GM23338 (cell line): Measurements from ENCODE around the gene MYO5A. TPM values are rescaled to one million over a fixed set of nuclear protein-coding genes. Genes with fewer than 3 reads are reported as not detected.

ENCODE experiments used
- ATAC-seq: fragments of 200-7000 bp; cut with Tn5 transposase; 3 replicates; pipeline ENCODE4 v1.9.1; 2020
- DNase-seq: peaks from one replicate; pipeline ENCODE4 v3.0.0-alpha.2; 2015; ENCODE audit warnings: low spot score
- H2AFZ ChIP-seq: fragments of 200-600 bp; sonication (generic); 2 replicates; pipeline ENCODE4 v1.8.0; 2016; ENCODE audit warnings: antibody characterized with exemption, mild to moderate bottlenecking, moderate library complexity
- H3F3A ChIP-seq: fragments of 200-600 bp; sonication (generic); replicated peaks from 2 replicates; pipeline ENCODE4 v1.8.0; 2017; ENCODE audit warnings: antibody characterized with exemption, mixed run types, low read depth
- H3K27ac ChIP-seq: fragments of 200-600 bp; sonication (generic); 2 replicates; pipeline ENCODE4 v1.6.1; 2016; ENCODE audit warnings: low read depth
- H3K27me3 ChIP-seq: fragments of 200-600 bp; sonication (generic); 2 replicates; pipeline ENCODE4 v1.8.0; 2016; ENCODE audit warnings: mild to moderate bottlenecking, mixed run types, moderate library complexity; ENCODE audit not compliant: insufficient read depth
- H3K36me3 ChIP-seq: fragments of 200-600 bp; sonication (generic); 2 replicates; pipeline ENCODE4 v1.8.0; 2016; ENCODE audit warnings: mild to moderate bottlenecking; ENCODE audit not compliant: insufficient read depth
- H3K4me1 ChIP-seq: fragments of 200-600 bp; sonication (generic); 2 replicates; pipeline ENCODE4 v1.8.0; 2016; ENCODE audit warnings: mild to moderate bottlenecking, moderate library complexity; ENCODE audit not compliant: insufficient read depth
- H3K4me2 ChIP-seq: fragments of 200-600 bp; sonication (generic); 2 replicates; pipeline ENCODE4 v1.7.1; 2017; ENCODE audit warnings: mixed run types
- H3K4me3 ChIP-seq: fragments of 200-600 bp; sonication (generic); 2 replicates; pipeline ENCODE4 v1.6.1; 2016; ENCODE audit warnings: mixed run types
- H3K79me2 ChIP-seq: fragments of 200-600 bp; sonication (generic); replicated peaks from 2 replicates; pipeline ENCODE4 v1.8.0; 2017; ENCODE audit warnings: mild to moderate bottlenecking; ENCODE audit not compliant: insufficient read depth
- H3K9me2 ChIP-seq: fragments of 200-600 bp; sonication (generic); 2 replicates; pipeline ENCODE4 v1.8.0; 2017; ENCODE audit not compliant: insufficient read depth
- H4K20me1 ChIP-seq: fragments of 200-600 bp; sonication (generic); replicated peaks from 2 replicates; pipeline ENCODE4 v1.8.0; 2017; ENCODE audit warnings: mild to moderate bottlenecking; ENCODE audit not compliant: insufficient read depth
- H3K27ac Mint-ChIP-seq: 2 replicates; pipeline ENCODE4 v1.8.0; 2020; ENCODE audit warnings: inconsistent platforms, mild to moderate bottlenecking, moderate library complexity, mixed read lengths
- H3K27me3 Mint-ChIP-seq: 3 replicates; pipeline ENCODE4 v1.8.0; 2022; ENCODE audit warnings: low read depth, mild to moderate bottlenecking, moderate library complexity, mixed read lengths, inconsistent platforms; ENCODE audit not compliant: insufficient read depth, poor library complexity
- H3K36me3 Mint-ChIP-seq: 3 replicates; pipeline ENCODE4 v1.8.0; 2021; ENCODE audit warnings: low read depth, mild to moderate bottlenecking, inconsistent platforms, moderate library complexity, mixed read lengths
- H3K4me1 Mint-ChIP-seq: 3 replicates; pipeline ENCODE4 v1.8.0; 2020; ENCODE audit warnings: mild to moderate bottlenecking, inconsistent platforms, mixed read lengths
- H3K4me3 Mint-ChIP-seq: 3 replicates; pipeline ENCODE4 v1.8.0; 2021; ENCODE audit warnings: moderate library complexity, mild to moderate bottlenecking, inconsistent platforms, mixed read lengths
- H3K9me3 Mint-ChIP-seq: 3 replicates; pipeline ENCODE4 v1.8.0; 2020; ENCODE audit warnings: moderate library complexity, mild to moderate bottlenecking, inconsistent platforms, mixed read lengths
- EZH2phosphoT487 ChIP-seq: fragments of 200-600 bp; sonication (generic); IDR thresholded peaks from one replicate; pipeline ENCODE4 v1.8.1; 2018; ENCODE audit warnings: antibody characterized with exemption; ENCODE audit not compliant: unreplicated experiment
- JUNB ChIP-seq: IDR thresholded peaks from one replicate; pipeline ENCODE4 v1.6.1; 2016; ENCODE audit warnings: antibody characterized with exemption; ENCODE audit not compliant: unreplicated experiment
- ZNF331 ChIP-seq: fragments of 250-450 bp; sonication (Bioruptor Pico); IDR thresholded peaks from 2 replicates; pipeline ENCODE4 v1.5.0; 2020; ENCODE audit warnings: low read depth, mild to moderate bottlenecking, moderate library complexity
- polyA plus RNA-seq: library from polyadenylated mRNA; unstranded; fragments of >200 nt; fragmentation: Nextera tagmentation; extraction: Ambion mirVana; gene quantifications from 2 replicates; pipeline ENCODE4 v1.2.1, GENCODE V29; 2016
- total RNA-seq: library from RNA; depleted of rRNA; stranded (reverse); fragments of >200 nt; shearing (Covaris generic); gene quantifications from 2 replicates; pipeline ENCODE4 v1.2.3, GENCODE V29; 2014
- TF ChIP-seq, protein P1 (sequence below), 2 experiments: fragments of 200-600 bp in 1 of 2; sonication (generic) in 1 of 2; conservative IDR thresholded peaks; 2 replicates each; pipeline versions ENCODE4 v1.5.1 to v1.6.1; 2016 to 2017; ENCODE audit warnings: antibody characterized with exemption in 2 of 2, low read depth in 2 of 2, mild to moderate bottlenecking in 2 of 2, moderate library complexity in 1 of 2
- TF ChIP-seq, protein P2 (sequence below): fragments of 250-450 bp; sonication (Bioruptor Pico); IDR thresholded peaks from 2 replicates; pipeline ENCODE4 v1.5.0; 2020; ENCODE audit warnings: mild to moderate bottlenecking, moderate library complexity
- TF ChIP-seq, protein P3 (sequence below): IDR thresholded peaks from one replicate; pipeline ENCODE4 v1.6.1; 2018; ENCODE audit warnings: antibody characterized with exemption; ENCODE audit not compliant: unreplicated experiment

The MYO5A gene
- total and polyA plus RNA-seq, 2 experiments from 2014 or later: 5.7 to 31.8 TPM

DNA sequence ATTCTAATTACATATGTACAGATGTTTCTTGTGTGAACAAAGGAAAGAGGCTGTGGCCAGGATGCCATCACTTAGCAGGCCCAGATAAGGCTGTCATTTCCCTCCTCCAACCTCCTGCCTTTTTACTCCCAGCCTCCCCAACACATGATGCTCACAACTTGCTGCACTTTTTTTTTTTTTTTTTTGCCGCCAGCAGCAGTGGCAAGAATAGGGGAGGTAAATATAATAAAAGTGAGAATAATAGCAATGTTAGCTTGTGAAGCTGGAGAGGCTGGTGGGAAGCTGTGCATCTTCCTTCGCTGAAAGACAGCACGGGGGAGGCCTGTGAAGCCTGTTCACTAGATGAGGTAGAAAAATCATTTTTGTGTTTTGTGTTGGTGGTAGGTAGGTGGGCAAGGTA lies 190.6 kb downstream of the MYO5A start:
- Histone ChIP-seq H3K27me3 (no peaks in the 10 kb centered on the region), H3K27ac (peak overlapping the region; percentile 71; the same call in 1 of the 2 replicates), H3K4me2 (peak overlapping the region; percentile 59), H3K79me2 (no peaks in the 10 kb centered on the region), H3K36me3 (no peaks in the 10 kb centered on the region), H3K9me2 (no peaks in the 10 kb centered on the region), H4K20me1 (no peaks in the 10 kb centered on the region), H2AFZ (no peak overlapping the region), H3K4me1 (peaks cover 51% of the 10 kb centered on the region), H3F3A (no peaks in the 10 kb centered on the region), H3K4me3 (peak overlapping the region; percentile 14; the same call in 1 of the 2 replicates)
- H3K27ac Mint-ChIP-seq: peak overlapping the region; percentile 37
- H3K36me3 Mint-ChIP-seq: peaks cover 5% of the 10 kb centered on the region; the same call in 1 of the 3 replicates
- H3K4me3 Mint-ChIP-seq: peak overlapping the region; percentile 14; the same call in 2 of the 3 replicates
- H3K9me3 Mint-ChIP-seq: no peaks in the 10 kb centered on the region
- DNase-seq (peak; percentile 27), ATAC-seq (peak; percentile 29; the same call in 1 of the 3 replicates)
- H3K27me3 Mint-ChIP-seq: no peaks in the 10 kb centered on the region
- peaks cover 49% of the 10 kb centered on the region for H3K4me1 Mint-ChIP-seq
- TF ChIP-seq, protein P1, sequence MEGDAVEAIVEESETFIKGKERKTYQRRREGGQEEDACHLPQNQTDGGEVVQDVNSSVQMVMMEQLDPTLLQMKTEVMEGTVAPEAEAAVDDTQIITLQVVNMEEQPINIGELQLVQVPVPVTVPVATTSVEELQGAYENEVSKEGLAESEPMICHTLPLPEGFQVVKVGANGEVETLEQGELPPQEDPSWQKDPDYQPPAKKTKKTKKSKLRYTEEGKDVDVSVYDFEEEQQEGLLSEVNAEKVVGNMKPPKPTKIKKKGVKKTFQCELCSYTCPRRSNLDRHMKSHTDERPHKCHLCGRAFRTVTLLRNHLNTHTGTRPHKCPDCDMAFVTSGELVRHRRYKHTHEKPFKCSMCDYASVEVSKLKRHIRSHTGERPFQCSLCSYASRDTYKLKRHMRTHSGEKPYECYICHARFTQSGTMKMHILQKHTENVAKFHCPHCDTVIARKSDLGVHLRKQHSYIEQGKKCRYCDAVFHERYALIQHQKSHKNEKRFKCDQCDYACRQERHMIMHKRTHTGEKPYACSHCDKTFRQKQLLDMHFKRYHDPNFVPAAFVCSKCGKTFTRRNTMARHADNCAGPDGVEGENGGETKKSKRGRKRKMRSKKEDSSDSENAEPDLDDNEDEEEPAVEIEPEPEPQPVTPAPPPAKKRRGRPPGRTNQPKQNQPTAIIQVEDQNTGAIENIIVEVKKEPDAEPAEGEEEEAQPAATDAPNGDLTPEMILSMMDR (conservative IDR thresholded peaks at IDR 0.05; ENCODE audit: low read depth in 2 of 2): no peak
- no peak for TF ChIP-seq JUNB
- no peak for TF ChIP-seq EZH2phosphoT487
- TF ChIP-seq ZNF331 (CRISPR knock-in tag): no peak

DNA sequence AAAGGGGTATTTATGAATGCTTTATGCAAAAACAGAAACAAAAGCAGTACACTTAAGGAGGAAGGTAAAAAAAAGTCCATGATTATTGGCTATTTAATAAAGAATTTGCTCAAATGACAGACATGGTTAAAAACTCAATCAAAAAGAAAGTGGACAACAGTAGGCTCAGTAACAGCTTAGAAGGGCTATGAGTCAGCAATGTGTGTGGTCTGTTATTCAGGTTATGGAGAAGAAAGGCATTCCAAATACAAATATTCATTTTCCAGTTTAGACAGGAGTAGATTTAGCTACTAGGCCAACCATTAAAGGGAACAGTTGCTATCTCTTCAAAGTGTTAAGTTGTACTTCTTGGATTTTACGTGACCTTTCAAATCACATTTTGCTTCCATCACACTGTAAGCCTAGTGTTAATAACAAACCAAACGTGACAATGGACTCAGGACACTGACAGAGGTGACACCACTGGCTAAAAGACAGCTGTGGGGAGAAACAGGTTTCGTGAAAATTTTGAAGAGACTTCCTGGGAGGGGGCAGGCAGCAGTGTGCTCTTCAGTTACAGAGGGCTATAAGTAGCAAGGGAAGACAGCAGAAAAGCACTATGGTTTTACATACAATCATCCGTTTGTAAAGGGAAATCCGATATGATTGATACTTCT lies 191.4 kb downstream of the MYO5A start:
- H3K4me1 ChIP-seq: peaks cover 51% of the 10 kb centered on the region
- H3K9me3 Mint-ChIP-seq: no peaks in the 10 kb centered on the region
- H4K20me1 ChIP-seq: no peaks in the 10 kb centered on the region
- H3K4me2 ChIP-seq: peak overlapping the region; percentile 13; the same call in 1 of the 2 replicates
- H3F3A ChIP-seq: no peaks in the 10 kb centered on the region
- no peaks in the 10 kb centered on the region for H3K27me3 Mint-ChIP-seq
- TF ChIP-seq, protein P2, sequence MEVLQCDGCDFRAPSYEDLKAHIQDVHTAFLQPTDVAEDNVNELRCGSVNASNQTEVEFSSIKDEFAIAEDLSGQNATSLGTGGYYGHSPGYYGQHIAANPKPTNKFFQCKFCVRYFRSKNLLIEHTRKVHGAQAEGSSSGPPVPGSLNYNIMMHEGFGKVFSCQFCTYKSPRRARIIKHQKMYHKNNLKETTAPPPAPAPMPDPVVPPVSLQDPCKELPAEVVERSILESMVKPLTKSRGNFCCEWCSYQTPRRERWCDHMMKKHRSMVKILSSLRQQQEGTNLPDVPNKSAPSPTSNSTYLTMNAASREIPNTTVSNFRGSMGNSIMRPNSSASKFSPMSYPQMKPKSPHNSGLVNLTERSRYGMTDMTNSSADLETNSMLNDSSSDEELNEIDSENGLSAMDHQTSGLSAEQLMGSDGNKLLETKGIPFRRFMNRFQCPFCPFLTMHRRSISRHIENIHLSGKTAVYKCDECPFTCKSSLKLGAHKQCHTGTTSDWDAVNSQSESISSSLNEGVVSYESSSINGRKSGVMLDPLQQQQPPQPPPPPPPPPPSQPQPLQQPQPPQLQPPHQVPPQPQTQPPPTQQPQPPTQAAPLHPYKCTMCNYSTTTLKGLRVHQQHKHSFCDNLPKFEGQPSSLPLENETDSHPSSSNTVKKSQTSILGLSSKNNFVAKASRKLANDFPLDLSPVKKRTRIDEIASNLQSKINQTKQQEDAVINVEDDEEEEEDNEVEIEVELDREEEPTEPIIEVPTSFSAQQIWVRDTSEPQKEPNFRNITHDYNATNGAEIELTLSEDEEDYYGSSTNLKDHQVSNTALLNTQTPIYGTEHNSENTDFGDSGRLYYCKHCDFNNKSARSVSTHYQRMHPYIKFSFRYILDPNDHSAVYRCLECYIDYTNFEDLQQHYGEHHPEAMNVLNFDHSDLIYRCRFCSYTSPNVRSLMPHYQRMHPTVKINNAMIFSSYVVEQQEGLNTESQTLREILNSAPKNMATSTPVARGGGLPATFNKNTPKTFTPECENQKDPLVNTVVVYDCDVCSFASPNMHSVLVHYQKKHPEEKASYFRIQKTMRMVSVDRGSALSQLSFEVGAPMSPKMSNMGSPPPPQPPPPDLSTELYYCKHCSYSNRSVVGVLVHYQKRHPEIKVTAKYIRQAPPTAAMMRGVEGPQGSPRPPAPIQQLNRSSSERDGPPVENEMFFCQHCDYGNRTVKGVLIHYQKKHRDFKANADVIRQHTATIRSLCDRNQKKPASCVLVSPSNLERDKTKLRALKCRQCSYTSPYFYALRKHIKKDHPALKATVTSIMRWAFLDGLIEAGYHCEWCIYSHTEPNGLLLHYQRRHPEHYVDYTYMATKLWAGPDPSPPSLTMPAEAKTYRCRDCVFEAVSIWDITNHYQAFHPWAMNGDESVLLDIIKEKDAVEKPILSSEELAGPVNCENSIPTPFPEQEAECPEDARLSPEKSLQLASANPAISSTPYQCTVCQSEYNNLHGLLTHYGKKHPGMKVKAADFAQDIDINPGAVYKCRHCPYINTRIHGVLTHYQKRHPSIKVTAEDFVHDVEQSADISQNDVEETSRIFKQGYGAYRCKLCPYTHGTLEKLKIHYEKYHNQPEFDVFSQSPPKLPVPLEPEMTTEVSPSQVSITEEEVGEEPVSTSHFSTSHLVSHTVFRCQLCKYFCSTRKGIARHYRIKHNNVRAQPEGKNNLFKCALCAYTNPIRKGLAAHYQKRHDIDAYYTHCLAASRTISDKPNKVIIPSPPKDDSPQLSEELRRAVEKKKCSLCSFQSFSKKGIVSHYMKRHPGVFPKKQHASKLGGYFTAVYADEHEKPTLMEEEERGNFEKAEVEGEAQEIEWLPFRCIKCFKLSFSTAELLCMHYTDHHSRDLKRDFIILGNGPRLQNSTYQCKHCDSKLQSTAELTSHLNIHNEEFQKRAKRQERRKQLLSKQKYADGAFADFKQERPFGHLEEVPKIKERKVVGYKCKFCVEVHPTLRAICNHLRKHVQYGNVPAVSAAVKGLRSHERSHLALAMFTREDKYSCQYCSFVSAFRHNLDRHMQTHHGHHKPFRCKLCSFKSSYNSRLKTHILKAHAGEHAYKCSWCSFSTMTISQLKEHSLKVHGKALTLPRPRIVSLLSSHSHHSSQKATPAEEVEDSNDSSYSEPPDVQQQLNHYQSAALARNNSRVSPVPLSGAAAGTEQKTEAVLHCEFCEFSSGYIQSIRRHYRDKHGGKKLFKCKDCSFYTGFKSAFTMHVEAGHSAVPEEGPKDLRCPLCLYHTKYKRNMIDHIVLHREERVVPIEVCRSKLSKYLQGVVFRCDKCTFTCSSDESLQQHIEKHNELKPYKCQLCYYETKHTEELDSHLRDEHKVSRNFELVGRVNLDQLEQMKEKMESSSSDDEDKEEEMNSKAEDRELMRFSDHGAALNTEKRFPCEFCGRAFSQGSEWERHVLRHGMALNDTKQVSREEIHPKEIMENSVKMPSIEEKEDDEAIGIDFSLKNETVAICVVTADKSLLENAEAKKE (CRISPR knock-in tag): no peak
- TF ChIP-seq JUNB: no peak
- TF ChIP-seq, protein P3, sequence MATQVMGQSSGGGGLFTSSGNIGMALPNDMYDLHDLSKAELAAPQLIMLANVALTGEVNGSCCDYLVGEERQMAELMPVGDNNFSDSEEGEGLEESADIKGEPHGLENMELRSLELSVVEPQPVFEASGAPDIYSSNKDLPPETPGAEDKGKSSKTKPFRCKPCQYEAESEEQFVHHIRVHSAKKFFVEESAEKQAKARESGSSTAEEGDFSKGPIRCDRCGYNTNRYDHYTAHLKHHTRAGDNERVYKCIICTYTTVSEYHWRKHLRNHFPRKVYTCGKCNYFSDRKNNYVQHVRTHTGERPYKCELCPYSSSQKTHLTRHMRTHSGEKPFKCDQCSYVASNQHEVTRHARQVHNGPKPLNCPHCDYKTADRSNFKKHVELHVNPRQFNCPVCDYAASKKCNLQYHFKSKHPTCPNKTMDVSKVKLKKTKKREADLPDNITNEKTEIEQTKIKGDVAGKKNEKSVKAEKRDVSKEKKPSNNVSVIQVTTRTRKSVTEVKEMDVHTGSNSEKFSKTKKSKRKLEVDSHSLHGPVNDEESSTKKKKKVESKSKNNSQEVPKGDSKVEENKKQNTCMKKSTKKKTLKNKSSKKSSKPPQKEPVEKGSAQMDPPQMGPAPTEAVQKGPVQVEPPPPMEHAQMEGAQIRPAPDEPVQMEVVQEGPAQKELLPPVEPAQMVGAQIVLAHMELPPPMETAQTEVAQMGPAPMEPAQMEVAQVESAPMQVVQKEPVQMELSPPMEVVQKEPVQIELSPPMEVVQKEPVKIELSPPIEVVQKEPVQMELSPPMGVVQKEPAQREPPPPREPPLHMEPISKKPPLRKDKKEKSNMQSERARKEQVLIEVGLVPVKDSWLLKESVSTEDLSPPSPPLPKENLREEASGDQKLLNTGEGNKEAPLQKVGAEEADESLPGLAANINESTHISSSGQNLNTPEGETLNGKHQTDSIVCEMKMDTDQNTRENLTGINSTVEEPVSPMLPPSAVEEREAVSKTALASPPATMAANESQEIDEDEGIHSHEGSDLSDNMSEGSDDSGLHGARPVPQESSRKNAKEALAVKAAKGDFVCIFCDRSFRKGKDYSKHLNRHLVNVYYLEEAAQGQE: no peak
- H3K27ac ChIP-seq: peak overlapping the region; percentile 71; the same call in 1 of the 2 replicates
- H3K4me3 ChIP-seq: no peak overlapping the region
- peak overlapping the region; percentile 10; the same call in 1 of the 3 replicates for H3K4me3 Mint-ChIP-seq
- no peaks in the 10 kb centered on the region for H3K27me3 ChIP-seq
- no peaks in the 10 kb centered on the region for H3K36me3 ChIP-seq
- no peaks in the 10 kb centered on the region for H3K79me2 ChIP-seq
- ATAC-seq (peak; percentile 36), DNase-seq (peak; percentile 21)
- no peaks in the 10 kb centered on the region for H3K9me2 ChIP-seq
- peaks cover 5% of the 10 kb centered on the region; the same call in 1 of the 3 replicates for H3K36me3 Mint-ChIP-seq
- H3K27ac Mint-ChIP-seq: peak overlapping the region; percentile 90
- H3K4me1 Mint-ChIP-seq: peaks cover 49% of the 10 kb centered on the region
- H2AFZ ChIP-seq: no peak overlapping the region
